G401.6 (cell line): ENCODE data around the gene TLR3.
"Not testable (repeated sequence)": the region's sequence is repeated elsewhere in the genome, so short reads cannot be mapped to it uniquely, and the experiment has no call there.

Experiments
- FAIRE-seq: peaks from 2 replicates; lab custom pipeline; 2012; peaks lifted over from hg19 to GRCh38; lab: Jason Lieb, UNC

TLR3 gene

DNA sequence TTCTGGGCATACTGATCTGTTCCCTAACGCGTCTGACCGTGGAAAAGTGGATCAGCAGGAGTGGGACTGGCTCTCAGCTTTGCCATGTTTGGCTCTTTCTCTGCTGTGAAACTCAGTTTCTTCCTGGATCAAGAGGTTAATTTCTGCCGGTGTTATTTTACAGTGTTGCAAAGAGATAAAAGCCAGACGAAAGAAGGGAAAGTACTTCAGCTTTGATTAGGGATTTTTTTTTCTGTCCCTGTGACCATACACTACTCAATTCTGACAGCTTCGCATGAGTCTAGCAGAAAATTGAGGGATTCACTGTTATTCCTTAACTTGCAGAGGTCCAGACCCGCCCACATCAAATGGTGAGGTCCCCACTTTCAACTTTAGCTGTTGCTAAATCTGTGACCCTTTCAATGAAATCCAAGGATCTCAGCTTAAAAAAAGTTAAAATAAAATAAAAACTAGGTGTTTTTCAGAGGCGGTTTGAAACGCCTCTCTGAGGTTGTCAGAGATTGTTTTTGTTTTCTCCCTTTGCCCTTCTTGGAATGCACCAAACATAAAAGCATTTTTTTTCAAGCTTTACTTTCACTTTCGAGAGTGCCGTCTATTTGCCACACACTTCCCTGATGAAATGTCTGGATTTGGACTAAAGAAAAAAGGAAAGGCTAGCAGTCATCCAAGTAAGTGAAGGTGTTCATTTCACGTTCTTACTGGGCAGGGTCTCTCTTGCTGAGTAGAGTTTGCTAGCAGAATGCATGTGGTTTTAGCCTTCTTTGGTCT is at the start of gene TLR3:
Gene TLR3 (plus strand): TSS at position 576 of the 768 bp plus-strand sequence. CDS start 7,464 bp downstream, outside the sequence.
- no peak for FAIRE-seq

DNA sequence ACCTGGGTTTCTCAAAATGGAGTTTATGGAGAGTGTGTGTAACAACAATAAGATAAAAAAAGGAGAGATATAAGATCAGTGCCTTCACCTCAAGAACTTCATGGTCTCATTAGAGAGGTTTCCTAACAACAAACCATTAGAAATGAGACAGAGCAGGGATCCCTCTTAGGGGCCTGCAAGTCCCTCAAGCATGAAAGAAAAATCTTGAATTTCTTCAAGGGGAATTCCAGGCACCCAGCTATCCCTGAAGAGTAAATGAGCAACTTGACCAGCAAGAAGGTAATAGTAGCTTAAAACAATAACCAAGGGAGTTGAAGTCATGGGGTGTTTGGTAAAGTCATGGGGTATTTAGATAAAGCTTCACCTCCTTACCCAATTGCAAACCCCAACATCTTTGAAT is 49.7 kb upstream of the TLR3 start:
- no peak for FAIRE-seq

DNA sequence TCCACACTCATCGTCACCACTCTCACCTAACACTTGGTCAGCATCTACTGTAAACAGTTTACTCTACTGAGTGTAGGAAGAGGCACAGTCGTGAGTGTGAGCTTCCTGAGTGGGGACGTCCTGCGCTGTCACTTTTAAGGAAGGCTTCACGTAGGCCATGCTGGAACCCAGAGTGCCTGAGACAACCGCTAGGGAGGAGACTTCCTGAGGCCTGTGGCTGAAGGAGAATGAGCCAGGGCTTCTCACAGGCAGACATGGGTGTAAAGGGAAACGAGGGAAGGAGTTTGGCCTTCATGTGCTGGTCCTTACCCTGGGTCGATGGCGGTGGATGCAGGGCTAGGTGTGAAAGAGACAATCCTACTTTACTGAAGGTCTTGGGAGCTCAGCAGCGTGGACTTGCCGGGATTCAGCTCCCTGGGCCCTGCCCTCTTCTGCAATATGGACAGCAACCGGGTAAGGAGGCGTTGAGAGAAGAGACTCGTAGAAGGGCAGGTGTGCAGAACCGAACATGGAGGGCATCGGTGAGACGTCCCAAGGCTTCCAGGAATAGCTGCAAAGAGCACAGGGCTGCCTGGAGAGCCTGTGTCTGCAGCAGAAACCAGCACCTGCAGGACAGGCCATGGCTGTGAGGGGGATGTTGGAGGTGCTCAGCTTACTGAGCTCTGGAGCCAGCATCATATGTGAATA is 48.7 kb upstream of the TLR3 start:
- FAIRE-seq, result no peak

DNA sequence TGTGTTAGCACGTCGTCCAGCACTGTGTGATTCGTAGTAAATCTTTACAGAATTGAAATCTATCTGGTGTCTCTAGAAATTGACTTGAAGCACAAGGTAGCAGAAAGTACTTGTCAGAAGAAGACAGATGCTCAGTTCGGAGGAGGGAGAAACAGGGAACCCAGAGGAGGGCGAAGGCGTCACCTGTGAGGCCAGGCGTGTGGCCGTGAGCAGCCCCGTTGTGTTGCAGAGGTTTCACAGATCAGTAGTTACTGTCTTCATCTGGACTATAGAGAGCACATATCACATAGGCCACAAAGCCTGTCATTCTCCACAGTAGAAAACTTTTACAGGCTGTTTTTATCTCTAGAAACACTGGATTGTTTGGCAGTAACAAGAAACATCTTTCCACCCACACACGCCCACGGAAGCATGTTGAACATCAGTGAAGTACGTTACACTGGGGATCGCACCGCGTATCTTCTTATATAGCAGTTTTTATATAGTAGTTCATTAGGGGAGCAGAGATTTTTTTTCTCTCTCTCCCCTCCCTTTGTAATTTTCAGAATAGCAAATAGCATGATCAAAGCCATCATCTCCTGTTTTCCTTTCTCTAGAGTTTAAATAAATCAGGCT is 48.1 kb upstream of the TLR3 start:
- no peak for FAIRE-seq

DNA sequence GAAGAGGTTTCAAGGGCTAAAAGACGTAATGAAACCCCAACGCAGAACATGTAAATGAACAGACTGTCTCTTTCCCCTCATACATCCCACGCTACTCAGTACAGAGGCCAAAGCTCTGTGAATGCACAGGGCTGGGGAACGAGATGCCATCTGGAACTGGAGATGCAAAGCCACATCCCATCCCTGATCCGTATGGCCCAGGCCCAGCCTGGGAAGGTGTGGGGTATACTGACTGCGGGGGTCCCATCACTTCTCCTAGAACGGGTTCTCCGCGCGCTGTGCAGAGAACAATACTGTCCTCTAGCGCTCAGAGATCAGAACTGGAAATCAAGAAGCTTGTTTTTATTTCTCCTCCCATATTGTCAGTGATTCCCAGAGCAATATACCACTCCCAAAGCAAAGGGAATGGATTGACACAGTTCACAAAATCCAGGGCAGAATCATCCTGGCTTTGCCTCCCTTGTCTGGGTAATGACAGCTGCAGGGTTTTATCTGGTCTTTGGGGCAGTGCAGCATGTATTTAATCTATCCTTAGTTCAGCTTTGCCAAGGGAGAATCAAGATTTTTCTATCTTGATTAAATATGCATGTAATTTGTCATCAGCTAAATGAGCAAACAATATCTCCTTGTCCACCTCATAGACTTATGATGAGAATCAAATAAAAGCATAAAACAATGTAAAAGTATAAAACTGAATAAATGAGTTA is 47.3 kb upstream of the TLR3 start:
- no peak for FAIRE-seq

DNA sequence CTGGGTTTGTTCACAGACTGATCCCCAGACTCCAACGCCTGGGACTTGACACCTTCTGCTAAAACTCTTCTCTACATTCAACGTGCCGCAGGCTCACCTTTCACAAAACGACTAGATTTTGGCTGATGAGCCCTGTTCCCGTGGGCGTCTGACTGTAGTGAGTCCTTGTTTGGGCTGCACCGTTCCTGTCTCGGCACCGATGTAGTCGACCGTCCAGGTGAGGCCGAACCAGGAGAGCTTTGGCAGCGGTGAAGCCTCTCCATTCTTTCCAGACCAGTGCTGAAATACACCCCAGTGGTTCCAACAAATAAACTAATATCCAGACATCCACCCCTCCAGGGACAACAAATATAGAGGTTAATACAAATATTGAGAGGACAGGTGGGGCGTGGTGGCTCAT is 45.0 kb upstream of the TLR3 start:
- no peak for FAIRE-seq

DNA sequence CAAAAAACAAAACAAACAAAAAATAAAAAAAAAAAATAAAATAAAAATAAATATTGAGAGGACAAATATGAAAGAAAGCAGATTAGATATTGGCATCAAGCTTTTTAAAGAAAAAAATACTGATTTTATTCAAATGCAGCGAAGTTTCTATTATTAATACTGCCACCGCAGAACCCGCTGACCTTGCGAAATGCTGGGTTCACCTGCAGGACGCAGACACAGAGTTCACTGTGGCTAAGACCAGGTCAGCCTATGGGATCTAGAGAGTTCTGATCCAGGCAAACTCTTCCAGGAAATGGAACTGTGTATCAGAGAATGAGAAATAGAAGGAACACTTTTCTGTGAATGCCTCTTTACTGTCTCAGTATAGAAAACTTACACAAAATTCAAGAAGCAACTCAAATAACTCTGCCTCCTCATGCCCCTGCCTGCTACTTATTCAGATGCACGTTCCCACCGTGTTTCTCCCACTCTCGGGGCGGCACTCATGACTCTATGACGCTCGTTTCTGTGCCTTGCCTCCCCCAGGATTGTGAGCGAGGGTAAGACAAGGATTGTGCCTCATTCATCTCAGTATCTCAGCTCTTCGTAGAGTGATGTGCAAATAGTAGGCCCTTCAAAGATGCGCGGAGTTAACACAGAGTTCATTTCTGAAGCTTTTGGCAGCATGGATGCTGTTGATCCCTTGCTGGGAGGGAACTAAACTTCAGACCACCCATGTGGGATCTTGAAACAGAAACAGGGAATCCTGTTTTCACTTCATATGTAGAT is 44.1 kb upstream of the TLR3 start:
- no peak for FAIRE-seq

DNA sequence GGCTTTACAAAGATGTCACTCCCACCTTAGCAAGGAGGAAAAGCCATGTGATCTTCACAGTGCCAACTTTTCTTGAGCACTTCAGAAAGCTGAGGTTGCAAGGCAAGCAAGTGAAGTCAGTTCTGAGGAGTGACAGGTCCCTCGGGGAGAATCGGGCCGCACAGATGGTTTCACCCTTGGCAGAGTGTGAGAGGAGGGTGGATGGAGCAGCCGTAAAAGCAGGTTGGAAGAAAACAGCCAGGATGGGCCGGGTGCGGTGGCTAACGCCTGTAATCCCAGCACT is 43.6 kb upstream of the TLR3 start:
- no peak for FAIRE-seq

DNA sequence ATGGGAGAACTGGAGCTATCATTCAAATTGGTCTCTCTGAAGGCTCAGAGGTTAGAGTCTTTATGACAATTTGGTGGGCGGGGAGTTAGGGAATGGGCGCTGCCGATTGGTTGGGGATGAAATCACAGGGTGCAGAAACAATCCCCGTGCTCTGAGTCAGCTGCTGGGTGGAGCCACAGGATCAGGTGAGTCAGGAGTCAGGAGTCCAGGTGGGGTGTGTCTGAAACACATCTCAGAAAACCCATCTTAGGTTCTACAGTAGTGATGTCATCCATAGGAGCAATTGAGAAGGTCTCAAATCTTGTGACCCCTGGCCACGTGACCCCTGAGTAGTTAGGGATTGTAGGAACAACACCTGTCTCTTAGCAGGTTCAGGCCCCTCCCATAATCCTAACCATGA is 41.6 kb upstream of the TLR3 start:
- FAIRE-seq, result no peak

DNA sequence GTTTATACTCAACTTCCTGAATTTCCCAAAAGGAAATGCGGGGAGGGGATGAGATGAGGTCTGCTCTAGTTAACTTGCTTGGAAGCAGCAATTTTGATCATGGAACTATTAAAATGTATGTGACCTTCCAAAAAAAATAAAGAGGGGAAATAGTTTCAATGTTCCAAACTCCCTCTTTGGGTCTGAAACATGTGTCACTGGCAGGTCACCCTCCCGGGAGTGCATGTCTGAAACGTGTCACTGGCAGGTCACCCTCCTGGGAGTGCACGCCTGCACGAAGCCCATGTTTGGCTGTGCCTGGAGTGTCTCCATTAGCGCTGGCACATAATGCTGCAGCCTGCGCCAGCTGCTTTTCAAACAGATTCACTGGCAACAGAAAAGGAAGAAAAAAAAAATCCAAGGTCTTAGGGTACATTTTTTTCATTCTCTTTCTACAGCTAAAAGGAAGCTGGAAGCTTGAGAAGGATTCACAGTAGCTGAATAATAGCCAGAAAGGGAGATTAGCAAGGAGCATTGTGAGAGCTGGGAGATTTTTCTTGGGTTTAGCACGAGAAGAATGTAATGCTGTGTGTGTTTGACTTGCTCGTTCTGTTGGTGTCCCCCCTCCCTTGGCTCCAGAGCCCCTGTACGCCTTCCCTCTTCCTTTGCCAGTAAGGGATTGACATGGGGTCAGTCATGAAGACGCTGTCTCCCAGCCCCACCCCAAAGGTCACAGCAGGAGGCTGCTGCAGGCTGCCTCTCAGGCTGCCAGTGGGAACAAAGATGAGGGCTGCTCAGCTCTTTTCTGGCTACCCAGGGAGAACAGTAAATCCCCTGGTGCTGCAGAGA is 39.2 kb upstream of the TLR3 start:
- FAIRE-seq, result no peak

DNA sequence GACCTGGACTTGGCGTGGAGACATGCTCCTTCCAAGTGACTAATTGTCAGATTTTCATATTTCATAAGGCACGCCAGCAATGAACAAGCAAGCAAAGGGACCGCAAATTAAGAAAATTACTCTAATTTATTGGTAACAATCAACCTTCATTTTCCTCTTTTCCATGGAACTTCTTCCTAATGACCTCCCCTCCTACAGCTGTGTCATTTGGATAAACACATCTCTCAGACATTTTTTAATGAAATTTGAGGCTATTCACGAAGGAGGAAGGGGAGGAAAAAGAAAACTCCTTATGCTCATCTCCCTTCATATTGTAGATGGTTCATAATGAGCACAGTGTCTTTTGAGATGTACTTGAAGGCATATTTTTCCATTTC is 38.6 kb upstream of the TLR3 start:
- FAIRE-seq, result no peak

DNA sequence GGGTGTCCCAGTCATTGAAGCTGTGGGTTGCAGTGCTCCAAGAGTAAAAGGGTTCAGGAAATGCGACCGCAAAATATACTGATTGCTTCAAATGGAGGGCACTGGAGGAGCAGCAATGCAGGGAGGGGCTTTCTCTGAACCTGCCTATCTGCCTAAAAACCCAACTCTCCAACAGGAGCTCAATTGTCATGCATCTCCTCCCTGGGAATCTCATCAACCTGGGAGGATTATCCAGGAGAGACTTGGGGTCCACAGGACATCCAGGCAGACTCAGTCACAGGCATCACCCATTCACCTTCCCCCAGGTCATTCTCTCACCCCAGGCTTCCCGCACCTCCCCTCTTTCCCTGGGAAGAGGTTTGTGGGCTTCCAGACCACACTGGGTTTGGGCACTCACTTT is 38.2 kb upstream of the TLR3 start:
- FAIRE-seq, result no peak

DNA sequence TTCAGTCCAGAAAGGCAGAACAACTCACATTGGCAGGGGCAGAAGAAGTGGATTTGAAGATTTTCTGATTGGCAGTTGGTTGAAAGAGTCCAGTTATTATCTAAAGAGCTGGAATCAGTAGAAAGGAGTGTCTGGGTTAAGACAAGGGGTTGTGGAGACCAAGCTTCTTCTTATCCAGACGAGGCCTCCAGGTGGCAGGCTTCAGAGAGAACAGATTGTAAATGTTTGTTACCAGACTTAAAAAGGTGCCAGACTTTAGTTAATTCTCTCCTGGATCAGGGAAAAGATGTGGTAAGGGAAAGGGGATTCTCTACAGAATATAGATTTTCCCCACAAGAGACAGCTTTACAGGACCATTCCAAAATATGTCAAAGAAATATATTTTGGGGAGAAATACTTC is 36.7 kb upstream of the TLR3 start:
- FAIRE-seq, result peak; percentile 71

DNA sequence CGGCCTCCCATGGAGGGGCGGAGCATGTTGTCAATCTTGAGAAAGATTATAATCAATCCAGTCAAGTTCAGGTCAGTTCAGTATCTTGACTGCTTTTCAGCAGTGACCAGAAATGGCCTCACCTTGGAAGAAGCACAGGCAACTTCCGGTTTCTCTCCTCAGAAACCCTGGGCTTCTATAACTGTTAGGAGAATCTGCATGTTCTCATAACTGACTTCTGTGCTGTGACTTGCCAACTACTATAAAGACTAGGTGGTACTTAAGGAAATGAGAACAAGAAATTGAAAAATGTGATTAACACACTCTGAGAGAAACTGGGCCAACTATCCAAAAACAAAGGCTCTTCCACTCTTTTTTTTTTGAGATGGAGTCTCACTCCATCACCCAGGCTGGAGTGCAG is 35.9 kb upstream of the TLR3 start:
- no peak for FAIRE-seq

DNA sequence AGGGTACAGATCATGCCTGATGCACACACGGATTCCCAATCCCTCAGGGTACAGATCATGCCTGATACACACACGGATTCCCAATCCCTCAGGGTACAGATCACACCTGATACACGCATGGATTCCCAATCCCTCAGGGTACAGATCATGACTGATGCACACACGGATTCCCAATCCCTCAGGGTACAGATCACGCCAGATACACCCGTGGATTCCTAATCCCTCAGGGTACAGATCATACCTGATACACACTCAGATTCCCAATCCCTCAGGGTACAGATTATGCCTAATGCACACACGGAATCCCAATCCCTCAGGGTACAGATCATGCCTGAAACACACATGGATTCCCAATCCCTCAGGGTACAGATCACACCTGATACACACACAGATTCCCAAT is 34.3 kb upstream of the TLR3 start:
- not testable (repeated sequence) for FAIRE-seq

DNA sequence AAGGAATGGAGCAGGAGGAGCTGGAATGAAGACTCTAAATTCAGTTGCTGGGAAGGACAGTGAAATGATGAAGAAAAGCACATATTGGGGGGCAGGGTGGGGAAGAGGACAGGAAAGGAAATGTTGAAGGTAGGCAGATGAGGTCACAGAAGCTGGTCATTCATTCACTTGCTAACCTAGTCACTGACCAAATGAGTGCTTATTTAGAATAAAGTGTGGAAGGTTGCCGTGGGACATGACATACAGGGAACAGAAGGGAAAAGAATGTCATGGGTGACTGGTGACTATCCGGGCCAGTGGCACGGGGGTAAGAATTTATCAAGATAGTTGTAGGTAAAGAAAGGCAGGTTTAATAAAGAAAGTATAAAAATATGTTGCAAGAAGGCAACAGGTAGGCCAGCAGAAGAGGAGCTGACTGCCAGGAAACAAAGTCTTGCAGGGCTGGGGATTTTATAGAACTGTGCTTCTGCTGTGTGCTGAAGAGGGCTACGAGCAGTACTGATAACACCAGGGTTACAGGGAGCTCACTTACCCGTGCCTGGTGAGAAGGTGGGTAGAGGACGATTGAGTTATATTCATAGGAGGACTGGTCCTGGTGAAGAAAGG is 31.9 kb upstream of the TLR3 start:
- FAIRE-seq, result no peak

DNA sequence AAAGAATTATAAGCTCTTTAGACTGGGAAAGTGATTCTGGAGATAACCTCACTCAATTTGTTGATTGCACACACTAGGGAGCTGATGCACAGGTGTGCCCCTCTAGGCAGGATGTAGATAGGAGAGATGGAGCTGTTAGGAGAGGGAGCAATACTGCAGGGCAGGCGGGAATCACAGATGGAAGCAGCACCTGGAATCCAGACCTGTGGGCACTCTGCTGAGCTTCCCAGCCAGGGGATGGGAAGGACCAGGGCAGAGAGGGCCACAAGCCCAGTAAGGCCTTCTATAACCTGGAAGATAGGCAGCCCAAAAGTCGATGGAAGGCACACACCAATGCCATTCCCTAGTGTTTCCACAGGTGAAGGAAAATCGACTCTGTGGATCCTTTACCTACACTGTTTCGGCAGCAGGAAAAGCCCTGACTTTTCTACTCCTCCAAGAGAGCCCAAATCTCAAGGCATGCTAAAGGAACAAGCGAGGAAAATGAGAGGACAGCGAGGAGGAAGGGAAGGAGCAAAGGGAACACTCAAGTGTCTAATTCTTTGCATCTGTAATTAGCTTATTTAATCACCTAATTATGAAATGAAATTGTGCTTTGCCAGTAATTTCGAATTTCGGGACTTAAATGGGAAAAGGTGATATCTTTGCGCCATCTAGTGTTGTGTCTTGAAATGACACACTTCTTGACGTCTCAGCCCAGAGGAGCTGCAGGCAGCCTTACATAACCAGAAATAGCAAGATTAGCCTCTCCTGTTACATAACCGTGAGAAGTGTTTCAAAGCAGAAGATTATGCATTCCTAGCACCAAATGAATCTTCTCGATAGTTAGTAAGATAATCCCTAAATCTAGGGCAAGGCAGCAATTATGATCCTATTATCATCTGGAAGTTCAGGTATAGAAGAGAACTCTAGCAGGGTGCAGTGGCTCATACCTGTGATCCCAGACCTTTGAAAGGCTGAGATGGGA is 31.0 kb upstream of the TLR3 start:
- FAIRE-seq, result peak; percentile 95

DNA sequence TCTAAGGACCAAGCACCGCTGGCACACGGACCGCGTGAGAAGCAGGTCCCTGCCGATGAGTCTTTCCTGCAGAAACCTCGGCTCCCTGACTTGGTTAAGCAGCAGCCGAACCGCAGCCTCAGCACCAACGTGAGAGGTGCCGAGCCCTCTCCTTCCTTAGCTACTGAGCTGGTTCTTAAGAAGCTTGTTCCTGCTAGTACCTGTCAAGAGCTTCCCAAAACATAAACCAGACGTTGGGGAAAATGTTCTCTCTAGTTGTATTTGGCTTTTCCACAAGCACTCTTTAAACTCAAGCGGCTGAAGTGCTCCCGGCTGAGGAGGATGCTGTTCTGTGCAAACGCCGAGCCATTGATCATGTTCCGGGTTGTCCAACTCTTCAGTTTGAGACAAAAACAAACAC is 29.3 kb upstream of the TLR3 start:
- FAIRE-seq, result no peak

DNA sequence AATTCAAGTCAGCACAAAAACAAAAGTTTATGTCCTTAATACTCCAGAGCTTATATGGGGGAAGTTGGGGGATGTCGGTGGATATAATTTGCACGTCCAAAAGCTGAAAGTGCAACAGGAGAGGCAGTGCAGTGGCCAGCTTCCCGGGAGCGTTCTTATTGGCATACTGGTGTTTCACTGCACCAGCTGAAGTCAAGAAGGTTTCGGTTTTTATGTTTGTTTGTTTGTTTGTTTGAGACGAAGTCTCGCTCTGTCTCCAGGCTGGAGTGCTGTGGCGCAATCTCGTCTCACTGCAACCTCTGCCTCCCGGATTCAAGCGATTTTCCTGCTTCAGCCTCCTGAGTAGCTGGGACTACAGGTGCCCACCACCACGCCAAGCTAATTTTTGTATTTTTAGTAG is 28.6 kb upstream of the TLR3 start:
- no peak for FAIRE-seq

DNA sequence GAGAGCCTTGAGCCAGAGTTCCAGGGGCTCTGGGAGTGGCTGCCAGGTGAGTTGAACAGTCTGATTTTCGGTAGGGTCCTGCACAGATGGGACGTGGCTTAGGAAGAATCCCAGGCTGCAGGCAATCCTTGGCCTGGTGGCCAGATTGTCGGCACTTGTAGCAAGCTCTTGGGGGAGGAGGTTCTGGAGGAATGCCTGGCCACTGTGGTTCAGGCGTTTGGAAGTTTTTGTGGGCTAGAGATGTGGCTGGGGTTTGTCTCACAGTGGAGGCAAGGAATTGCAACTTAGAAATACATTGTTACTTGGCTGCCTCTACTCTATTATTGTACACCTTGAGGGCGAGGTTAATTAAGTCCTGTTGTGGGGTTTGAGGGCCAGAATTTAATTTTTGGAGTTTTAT is 21.5 kb upstream of the TLR3 start:
- not testable (repeated sequence) for FAIRE-seq
